ENCODE measurements around the gene WDR74.
A peak's percentile ranks its signal among the peaks of the same experiment; 100 is the strongest.
"Not testable (repeated sequence)": the region's sequence is repeated elsewhere in the genome, so short reads cannot be mapped to it uniquely, and the experiment has no call there.

Gene WDR74

GRCh38 chr11:62839050-62839945, at the start of gene WDR74:
TSS of gene WDR74 (minus strand) at chr11:62839590. CDS start at chr11:62839570, 20 bp downstream.
- DNase-seq: peak; percentile 99

GRCh38 chr11:62889126-62889483, 49.7 kb upstream of the WDR74 start:
- DNase-seq: no peak

- DNase-seq: no peak
Observed at GRCh38 chr11:62888406-62888805, 49.0 kb upstream of the WDR74 start.

GRCh38 chr11:62885137-62885750, 45.9 kb upstream of the WDR74 start:
- DNase-seq: no peak

- DNase-seq: no peak
Observed at GRCh38 chr11:62883673-62884072, 44.3 kb upstream of the WDR74 start.

GRCh38 chr11:62882788-62883501, 43.6 kb upstream of the WDR74 start:
- no peak for DNase-seq

GRCh38 chr11:62882431-62882749, 43.0 kb upstream of the WDR74 start:
- DNase-seq: no peak

- DNase-seq: peak; percentile 94
Observed at GRCh38 chr11:62881579-62882430, 42.4 kb upstream of the WDR74 start.

- peak; percentile 93 for DNase-seq
Observed at GRCh38 chr11:62880803-62881578, 41.6 kb upstream of the WDR74 start, which contains the start of gene SLC3A2. TSS of gene SLC3A2 (plus strand) at chr11:62880896. CDS start at chr11:62881024, 128 bp downstream.

GRCh38 chr11:62880231-62880802, 40.9 kb upstream of the WDR74 start:
- DNase-seq: peak; percentile 84

GRCh38 chr11:62879235-62879978, 40.0 kb upstream of the WDR74 start:
- no peak for DNase-seq

GRCh38 chr11:62876712-62877111, 37.3 kb upstream of the WDR74 start:
- no peak for DNase-seq

GRCh38 chr11:62875698-62876478, 36.5 kb upstream of the WDR74 start:
- no peak for DNase-seq

- DNase-seq: no peak
Observed at GRCh38 chr11:62874851-62875250, 35.5 kb upstream of the WDR74 start.

- DNase-seq: no peak
Observed at GRCh38 chr11:62865635-62866034, 26.2 kb upstream of the WDR74 start.

- no peak for DNase-seq
Observed at GRCh38 chr11:62863687-62864335, 24.4 kb upstream of the WDR74 start.

- DNase-seq: not testable (repeated sequence)
Observed at GRCh38 chr11:62861564-62862192, 22.3 kb upstream of the WDR74 start.

- DNase-seq: no peak
Observed at GRCh38 chr11:62860835-62861563, 21.6 kb upstream of the WDR74 start.

Measured in KG1 (cell line).